Panc1 (cell line): ENCODE measurements around the gene SPINK8. TPM values are rescaled to one million over a fixed set of nuclear protein-coding genes. Genes with fewer than 3 reads are reported as not detected.

ENCODE experiments used
- ATAC-seq: fragments of 200-7000 bp; cut with Tn5 transposase; 2 replicates; pipeline ENCODE4 v1.9.1; 2020; ENCODE audit warnings: mild to moderate bottlenecking, moderate library complexity
- BruUV-seq: library from RNA; stranded (reverse); fragments of 400-500 nt; replicated peaks from 2 replicates; lab custom pipeline; 2021; lab: Mats Ljungman, UMichigan
- CTCF ChIA-PET: fragments of 300-600 bp; sonication (Branson Sonifier 250); formaldehyde crosslinking; loops from one replicate; lab custom pipeline; 2022; ENCODE audit warnings: antibody characterized with exemption; lab: Charles Lee
- POLR2A ChIA-PET: fragments of 300-600 bp; sonication (Branson Sonifier 250); formaldehyde crosslinking; loops from one replicate; lab custom pipeline; 2022; ENCODE audit warnings: antibody characterized with exemption; lab: Charles Lee
- DNase-seq: peaks from one replicate; pipeline ENCODE4 v3.0.0-alpha.2; 2010; ENCODE audit warnings: low read depth, low spot score
- H3K27ac ChIP-seq: 2 replicates; pipeline ENCODE4 v1.5.1; 2011; ENCODE audit warnings: mild to moderate bottlenecking, low read length, inconsistent platforms
- H3K27me3 ChIP-seq: fragments of 200-500 bp; sonication (Bioruptor generic); 2 replicates; pipeline ENCODE4 v1.6.0; 2014; ENCODE audit warnings: low read length, inconsistent platforms; ENCODE audit not compliant: control insufficient read depth, insufficient read depth
- H3K36me3 ChIP-seq: fragments of 200-500 bp; sonication (Bioruptor generic); 2 replicates; pipeline ENCODE4 v1.5.1; 2014; ENCODE audit warnings: inconsistent platforms, mild to moderate bottlenecking, low read length, moderate library complexity; ENCODE audit not compliant: control insufficient read depth, insufficient read depth
- H3K4me1 ChIP-seq: 2 replicates; pipeline ENCODE4 v1.5.1; 2011; ENCODE audit warnings: inconsistent platforms, mild to moderate bottlenecking, low read length, moderate library complexity; ENCODE audit not compliant: control insufficient read depth, insufficient read depth
- H3K4me3 ChIP-seq, 2 experiments: 2 replicates each; pipeline ENCODE4 v1.5.1; 2011 to 2012; ENCODE audit warnings: low read depth in 2 of 2, low read length in 2 of 2, mild to moderate bottlenecking in 2 of 2, inconsistent platforms in 1 of 2, moderate library complexity in 1 of 2
- H3K9me3 ChIP-seq: fragments of 200-500 bp; sonication (Bioruptor generic); 2 replicates; pipeline ENCODE4 v1.5.1; 2014; ENCODE audit warnings: low read depth, mild to moderate bottlenecking, inconsistent platforms, low read length, moderate library complexity; ENCODE audit not compliant: control insufficient read depth, insufficient read depth
- POLR2AphosphoS5 ChIP-seq: IDR thresholded peaks from 2 replicates; pipeline ENCODE4 v1.6.1; 2012; ENCODE audit warnings: mild to moderate bottlenecking, low read depth, low read length, moderate library complexity
- REST ChIP-seq, 2 experiments: IDR thresholded peaks; 2 replicates each; pipeline ENCODE4 v1.6.1; 2011 to 2012; ENCODE audit warnings: low read depth in 2 of 2, control low read depth in 1 of 2, low read length in 1 of 2, mild to moderate bottlenecking in 1 of 2, moderate library complexity in 1 of 2; ENCODE audit not compliant: insufficient read depth in 1 of 2
- SIN3A ChIP-seq: IDR thresholded peaks from 2 replicates; pipeline ENCODE4 v1.6.1; 2012; ENCODE audit warnings: low read depth, mild to moderate bottlenecking, low read length, moderate library complexity, borderline replicate concordance; ENCODE audit not compliant: insufficient read depth
- TCF7L2 ChIP-seq: IDR thresholded peaks from 2 replicates; pipeline ENCODE4 v1.6.1; 2011; ENCODE audit warnings: mild to moderate bottlenecking, low read depth, low read length, inconsistent platforms
- in situ Hi-C: cut with HindIII; loops from 2 replicates; pipeline ENCODE4 v1.10.0; 2016; ENCODE audit warnings: low sequenced_read_pairs, low pct_unique_long_range_greater_than_20kb
- intact Hi-C: fragments of 100-400 bp; cut with micrococcal nuclease; formaldehyde crosslinking; loops from one replicate; pipeline ENCODE4 v1.10.0; 2022; ENCODE audit not compliant: unreplicated experiment
- total RNA-seq: library from RNA; stranded (reverse); gene quantifications from one replicate; pipeline ENCODE4 v1.2.1, GENCODE V29; 2021; ENCODE audit not compliant: unreplicated experiment
- TF ChIP-seq, protein P1 (sequence below): fragments of 450-650 bp; IDR thresholded peaks from 2 replicates; pipeline ENCODE4 v1.5.1; 2017; ENCODE audit warnings: mild to moderate bottlenecking

SPINK8 gene
- total RNA-seq, 1 experiment from 2014 or later, result not detected

- intact Hi-C loops (no loop called here), in situ Hi-C loops (no loop called here)
- no TSS peak for BruUV-seq
- ATAC-seq (no peak), DNase-seq (no peak)
- Histone ChIP-seq H3K4me3 (no peak overlapping the region), H3K27me3 (no peaks in the 10 kb centered on the region), H3K27ac (no peak overlapping the region), H3K4me1 (no peaks in the 10 kb centered on the region), H3K36me3 (no peaks in the 10 kb centered on the region), H3K9me3 (no peaks in the 10 kb centered on the region)
- TF ChIP-seq, protein P1, sequence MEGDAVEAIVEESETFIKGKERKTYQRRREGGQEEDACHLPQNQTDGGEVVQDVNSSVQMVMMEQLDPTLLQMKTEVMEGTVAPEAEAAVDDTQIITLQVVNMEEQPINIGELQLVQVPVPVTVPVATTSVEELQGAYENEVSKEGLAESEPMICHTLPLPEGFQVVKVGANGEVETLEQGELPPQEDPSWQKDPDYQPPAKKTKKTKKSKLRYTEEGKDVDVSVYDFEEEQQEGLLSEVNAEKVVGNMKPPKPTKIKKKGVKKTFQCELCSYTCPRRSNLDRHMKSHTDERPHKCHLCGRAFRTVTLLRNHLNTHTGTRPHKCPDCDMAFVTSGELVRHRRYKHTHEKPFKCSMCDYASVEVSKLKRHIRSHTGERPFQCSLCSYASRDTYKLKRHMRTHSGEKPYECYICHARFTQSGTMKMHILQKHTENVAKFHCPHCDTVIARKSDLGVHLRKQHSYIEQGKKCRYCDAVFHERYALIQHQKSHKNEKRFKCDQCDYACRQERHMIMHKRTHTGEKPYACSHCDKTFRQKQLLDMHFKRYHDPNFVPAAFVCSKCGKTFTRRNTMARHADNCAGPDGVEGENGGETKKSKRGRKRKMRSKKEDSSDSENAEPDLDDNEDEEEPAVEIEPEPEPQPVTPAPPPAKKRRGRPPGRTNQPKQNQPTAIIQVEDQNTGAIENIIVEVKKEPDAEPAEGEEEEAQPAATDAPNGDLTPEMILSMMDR, result no peak
- TF ChIP-seq POLR2AphosphoS5 (no peak), TCF7L2 (no peak), REST (IDR thresholded peaks at IDR 0.05; ENCODE audit: insufficient read depth in 1 of 2, low read depth in 2 of 2, low read length in 1 of 2) (no peak), SIN3A (no peak)
- ChIA-PET POLR2A (no interaction called here), CTCF (no interaction called here)
Measured at GRCh38 chr3:48370333-48370713, 36.9 kb upstream of the SPINK8 start.

GRCh38 chr3:48369693-48370332, 36.4 kb upstream of the SPINK8 start:
- ChIA-PET POLR2A (no interaction called here), CTCF (no interaction called here)
- DNase-seq (no peak), ATAC-seq (no peak)
- Histone ChIP-seq H3K4me3 (no peak overlapping the region), H3K27ac (no peak overlapping the region), H3K27me3 (no peaks in the 10 kb centered on the region), H3K4me1 (no peaks in the 10 kb centered on the region), H3K9me3 (no peaks in the 10 kb centered on the region), H3K36me3 (no peaks in the 10 kb centered on the region)
- intact Hi-C loops, result no loop called here
- BruUV-seq, result no TSS peak
- TF ChIP-seq SIN3A (no peak), TCF7L2 (no peak), POLR2AphosphoS5 (no peak), REST (IDR thresholded peaks at IDR 0.05; ENCODE audit: insufficient read depth in 1 of 2, low read depth in 2 of 2, low read length in 1 of 2) (no peak)
- TF ChIP-seq, protein P1, result no peak
- in situ Hi-C loops, result no loop called here
